CD4-positive, alpha-beta T cell treated with Interferon alpha-2 for 1 hour (primary cell): ENCODE measurements around the gene SEC14L5.

Experiments
- DNase-seq, 2 donors: peaks; one replicate each; pipeline ENCODE4 v3.0.0-alpha.2; 2020 to 2022

Gene SEC14L5

GRCh38 chr16:5016967-5017677 is 59.0 kb downstream of the SEC14L5 start:
- no peak for DNase-seq

GRCh38 chr16:5017678-5017969 is 59.5 kb downstream of the SEC14L5 start:
- no peak for DNase-seq

GRCh38 chr16:5018793-5019192 is 60.7 kb downstream of the SEC14L5 start:
- no peak for DNase-seq

GRCh38 chr16:5019775-5020174 is 61.6 kb downstream of the SEC14L5 start:
- no peak for DNase-seq

- DNase-seq = no peak
These were observed 62.4 kb downstream of the SEC14L5 start for GRCh38 chr16:5020551-5020950.

- no peak for DNase-seq
These were observed 64.4 kb downstream of the SEC14L5 start for GRCh38 chr16:5022521-5022920.

GRCh38 chr16:5024632-5025031 is 66.5 kb downstream of the SEC14L5 start:
- DNase-seq = no peak

- DNase-seq = no peak
These were observed 67.1 kb downstream of the SEC14L5 start for GRCh38 chr16:5025171-5025632.

GRCh38 chr16:5026664-5027063 is 68.5 kb downstream of the SEC14L5 start:
- no peak for DNase-seq

- DNase-seq = no peak
These were observed 69.0 kb downstream of the SEC14L5 start for GRCh38 chr16:5027086-5027485.

GRCh38 chr16:5027575-5028235 is 69.6 kb downstream of the SEC14L5 start:
- no peak for DNase-seq

GRCh38 chr16:5028950-5029475 is 70.9 kb downstream of the SEC14L5 start:
- no peak for DNase-seq

- DNase-seq = no peak
These were observed 72.2 kb downstream of the SEC14L5 start for GRCh38 chr16:5030251-5030870.

GRCh38 chr16:5031601-5032000 is 73.5 kb downstream of the SEC14L5 start:
- no peak for DNase-seq

GRCh38 chr16:5032748-5033167 is 74.6 kb downstream of the SEC14L5 start:
- DNase-seq = no peak

GRCh38 chr16:5033256-5034166 is 75.4 kb downstream of the SEC14L5 start, which contains the start of gene NAGPA:
NAGPA (minus strand) TSS chr16:5033935; CDS start chr16:5033914, 21 bp downstream.
- peak; percentile 79 to 87 for DNase-seq

- no peak for DNase-seq
These were observed 76.0 kb downstream of the SEC14L5 start for GRCh38 chr16:5034167-5034523.

- no peak for DNase-seq
These were observed 77.7 kb downstream of the SEC14L5 start for GRCh38 chr16:5035909-5036227.

GRCh38 chr16:5036228-5037156 is 78.4 kb downstream of the SEC14L5 start:
- no peak for DNase-seq

- no peak for DNase-seq
These were observed 82.3 kb downstream of the SEC14L5 start for GRCh38 chr16:5040451-5040850.

GRCh38 chr16:5041600-5042133 is 83.5 kb downstream of the SEC14L5 start:
- no peak for DNase-seq
